A673 (cell line): Measurements from ENCODE around the gene MALL.

ENCODE experiments used
- CTCF ChIP-seq: fragments of 300-800, 200-600 bp; sonication (generic); conservative IDR thresholded peaks from 2 replicates; pipeline ENCODE4 v1.5.1; 2017; ENCODE audit warnings: low read depth, mild to moderate bottlenecking, antibody characterized with exemption, low read length, moderate library complexity, mixed read lengths
- EZH2 ChIP-seq: fragments of 200-600 bp; sonication (generic); IDR thresholded peaks from 2 replicates; pipeline ENCODE4 v1.6.1; 2017; ENCODE audit warnings: borderline replicate concordance, low read depth, mild to moderate bottlenecking, mixed read lengths, antibody characterized with exemption, low read length; ENCODE audit not compliant: poor library complexity, severe bottlenecking

- TF ChIP-seq CTCF (no peak), EZH2 (no peak)
These were observed 37.8 kb upstream of the MALL start for GRCh38 chr2:110153416-110153815.
